Effector memory CD4-positive, alpha-beta T cell (primary cell): Measurements from ENCODE around the gene CYS1.
A peak's percentile ranks its signal among the peaks of the same experiment; 100 is the strongest.
"Not testable (repeated sequence)": the region's sequence is repeated elsewhere in the genome, so short reads cannot be mapped to it uniquely, and the experiment has no call there.

ENCODE experiments used
- DNase-seq, 3 donors: peaks; one replicate each; pipeline ENCODE4 v3.0.0-alpha.2; 2020
- H3K27ac ChIP-seq: 2 replicates; pipeline ENCODE4 v1.7.0; 2013; ENCODE audit warnings: mild to moderate bottlenecking, low read length, moderate library complexity; ENCODE audit not compliant: insufficient read depth, poor library complexity, severe bottlenecking
- H3K27me3 ChIP-seq: replicated peaks from 2 replicates; pipeline ENCODE4 v1.7.0; 2013; ENCODE audit warnings: mild to moderate bottlenecking, low read length; ENCODE audit not compliant: insufficient read depth, control insufficient read depth, poor library complexity, severe bottlenecking
- H3K36me3 ChIP-seq: 2 replicates; pipeline ENCODE4 v1.7.0; 2013; ENCODE audit warnings: mild to moderate bottlenecking, low read length, moderate library complexity; ENCODE audit not compliant: control insufficient read depth, insufficient read depth
- H3K4me1 ChIP-seq: 2 replicates; pipeline ENCODE4 v1.7.0; 2013; ENCODE audit warnings: low read length, mild to moderate bottlenecking; ENCODE audit not compliant: control insufficient read depth, insufficient read depth, poor library complexity, severe bottlenecking
- H3K4me3 ChIP-seq: 2 replicates; pipeline ENCODE4 v1.7.0; 2013; ENCODE audit warnings: low read length, low read depth, mild to moderate bottlenecking; ENCODE audit not compliant: insufficient read depth, poor library complexity, severe bottlenecking
- H3K9me3 ChIP-seq: 2 replicates; pipeline ENCODE4 v1.7.0; 2013; ENCODE audit warnings: mild to moderate bottlenecking, low read length, moderate library complexity; ENCODE audit not compliant: control insufficient read depth

Gene CYS1

DNA sequence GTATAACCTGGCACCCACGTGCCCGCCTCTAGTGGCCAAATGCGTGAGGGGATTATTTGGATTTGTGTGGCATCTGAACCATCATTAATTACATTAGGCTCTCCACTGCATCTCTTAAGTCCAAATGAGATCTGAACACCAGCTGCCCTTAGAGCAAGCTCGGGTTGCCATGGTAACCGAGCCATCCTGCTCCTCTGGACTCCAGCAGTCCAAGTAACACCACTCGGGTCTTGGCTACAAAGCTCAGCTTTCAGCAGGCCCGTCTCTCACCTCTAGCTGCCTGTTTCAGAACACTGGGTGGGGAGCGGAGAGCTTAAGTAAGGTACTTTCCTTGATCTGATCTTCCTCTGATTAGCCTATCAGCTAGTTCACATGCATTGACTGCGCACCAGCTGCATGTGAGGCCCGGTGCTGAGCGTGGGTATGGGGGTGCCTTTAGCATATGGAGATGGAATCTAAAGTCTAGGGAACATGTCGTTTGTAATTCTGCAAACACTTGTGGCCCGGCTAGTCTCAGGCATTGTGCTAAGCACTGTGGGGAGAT lies 14.1 kb upstream of the CYS1 start:
- peaks cover 26% of the 10 kb centered on the region for H3K27me3 ChIP-seq

DNA sequence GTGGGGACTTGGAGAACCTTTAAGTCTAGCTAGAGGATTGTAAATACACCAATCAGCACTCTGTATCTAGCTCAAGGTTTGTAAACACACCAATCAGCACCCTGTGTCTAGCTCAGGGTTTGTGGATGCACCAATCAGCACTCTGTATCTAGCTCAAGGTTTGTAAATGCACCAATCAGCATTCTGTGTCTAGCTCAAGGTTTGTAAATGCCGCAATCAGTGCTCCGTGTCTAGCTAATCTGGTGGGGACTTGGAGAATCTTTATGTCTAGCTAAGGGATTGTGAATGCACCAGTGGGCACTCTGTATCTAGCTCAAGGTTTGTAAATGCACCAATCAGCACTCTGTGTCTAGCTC lies 11.7 kb upstream of the CYS1 start:
- not testable (repeated sequence) for H3K27ac ChIP-seq, H3K36me3 ChIP-seq, H3K9me3 ChIP-seq, H3K4me3 ChIP-seq, DNase-seq, H3K4me1 ChIP-seq
- H3K27me3 ChIP-seq = peaks cover 26% of the 10 kb centered on the region

More for the DNA sequence above, 14.1 kb upstream of the CYS1 start:
- Histone ChIP-seq H3K36me3 (no peaks in the 10 kb centered on the region), H3K4me3 (no peak overlapping the region), H3K4me1 (peaks cover 7% of the 10 kb centered on the region), H3K27ac (no peak overlapping the region), H3K9me3 (no peaks in the 10 kb centered on the region)
- no peak for DNase-seq

DNA sequence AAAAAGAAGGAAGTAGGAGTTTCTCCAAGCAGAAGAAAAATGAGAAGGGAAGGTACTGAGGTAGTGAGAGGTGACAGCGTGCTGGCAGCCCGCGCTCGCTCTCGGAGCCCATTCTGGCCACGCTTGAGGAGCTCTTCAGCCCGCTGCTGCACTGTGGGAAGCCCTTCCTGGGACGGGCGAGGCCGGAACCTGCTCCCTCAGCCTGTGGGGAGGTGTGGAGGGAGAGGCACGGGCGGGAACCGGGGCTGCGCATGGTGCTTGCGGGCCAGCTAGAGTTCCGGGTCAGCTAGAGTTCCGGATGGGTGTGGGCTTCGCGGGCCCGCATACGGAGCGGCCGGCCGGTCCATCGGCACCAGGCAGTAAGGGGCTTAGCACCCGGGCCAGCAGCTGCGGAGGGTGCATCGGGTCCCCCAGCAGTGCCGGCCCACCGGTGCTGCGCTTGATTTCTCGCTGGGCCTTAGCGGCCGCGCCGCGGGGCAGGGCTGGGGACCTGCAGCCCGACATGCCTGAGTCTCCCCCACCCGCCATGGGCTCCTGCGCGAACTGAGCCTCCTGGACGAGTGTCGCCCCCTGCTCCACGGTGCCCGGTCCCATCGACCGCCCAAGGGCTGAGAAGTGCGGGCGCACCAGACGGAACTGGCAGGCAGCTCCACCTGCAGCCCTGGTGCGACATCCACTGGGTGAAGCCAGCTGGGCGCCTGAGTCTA lies 11.1 kb upstream of the CYS1 start:
- H3K27me3 ChIP-seq = peaks cover 26% of the 10 kb centered on the region
- no peak for DNase-seq
- no peaks in the 10 kb centered on the region for H3K36me3 ChIP-seq
- H3K27ac ChIP-seq = no peak overlapping the region
- H3K4me1 ChIP-seq = peaks cover 7% of the 10 kb centered on the region
- H3K4me3 ChIP-seq = peak overlapping the region; percentile 32
- no peaks in the 10 kb centered on the region for H3K9me3 ChIP-seq

DNA sequence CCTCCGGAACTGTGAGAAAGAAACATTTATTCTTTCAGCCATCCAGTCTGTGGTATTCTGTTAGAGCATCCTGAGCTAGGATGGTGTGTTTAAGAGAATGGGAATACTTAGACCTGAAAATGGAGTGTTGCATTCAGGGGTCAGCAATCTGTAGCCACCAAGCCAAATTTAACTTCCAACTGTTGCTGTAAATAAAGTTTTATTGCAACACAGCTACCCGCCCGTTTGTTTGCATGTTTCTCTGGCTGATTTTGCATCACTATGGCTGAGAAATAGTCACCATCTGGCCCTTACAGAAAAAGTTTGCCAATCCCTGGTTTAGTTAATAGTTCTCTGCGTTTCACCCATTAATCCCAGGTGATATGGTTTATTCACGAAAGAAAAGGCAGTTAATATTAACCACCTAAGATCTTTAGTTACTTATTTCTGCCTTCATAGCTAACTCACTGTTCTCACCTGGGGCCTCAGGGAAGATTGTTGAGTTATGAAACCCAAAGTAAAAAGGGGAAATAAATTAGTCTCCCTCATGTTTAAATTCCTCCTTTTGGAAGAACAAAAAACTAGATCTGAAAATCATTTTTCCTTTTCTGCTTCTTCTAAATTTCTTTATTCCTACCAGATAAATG lies 9.5 kb upstream of the CYS1 start:
- no peak for DNase-seq
- Histone ChIP-seq H3K4me3 (no peak overlapping the region), H3K9me3 (no peaks in the 10 kb centered on the region), H3K36me3 (no peaks in the 10 kb centered on the region), H3K4me1 (peaks cover 7% of the 10 kb centered on the region), H3K27me3 (peaks cover 26% of the 10 kb centered on the region), H3K27ac (no peak overlapping the region)

DNA sequence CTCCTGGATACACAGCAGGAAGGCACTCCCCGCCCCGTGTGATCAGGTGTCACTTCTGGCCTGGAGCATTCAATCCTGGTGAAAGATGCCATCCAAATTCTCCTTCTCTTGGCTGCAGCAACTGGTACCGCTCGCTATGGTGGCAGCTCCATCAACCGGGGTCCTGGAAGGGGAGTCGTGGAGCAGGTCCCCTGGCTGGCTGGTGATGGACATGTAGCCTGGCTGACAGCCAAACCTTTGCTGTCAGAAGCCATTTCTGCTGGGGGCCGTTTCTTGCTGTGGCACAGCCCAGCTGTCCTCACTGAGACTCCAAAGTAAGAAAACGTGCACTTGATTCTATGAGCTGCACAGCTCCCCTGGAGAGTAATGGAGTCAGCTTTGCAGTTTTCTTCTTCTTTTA lies 7.1 kb upstream of the CYS1 start:
- no peaks in the 10 kb centered on the region for H3K36me3 ChIP-seq
- H3K27ac ChIP-seq = no peak overlapping the region
- H3K9me3 ChIP-seq = no peaks in the 10 kb centered on the region
- peaks cover 7% of the 10 kb centered on the region for H3K4me1 ChIP-seq
- H3K4me3 ChIP-seq = no peak overlapping the region
- no peak for DNase-seq
- H3K27me3 ChIP-seq = peaks cover 35% of the 10 kb centered on the region

DNA sequence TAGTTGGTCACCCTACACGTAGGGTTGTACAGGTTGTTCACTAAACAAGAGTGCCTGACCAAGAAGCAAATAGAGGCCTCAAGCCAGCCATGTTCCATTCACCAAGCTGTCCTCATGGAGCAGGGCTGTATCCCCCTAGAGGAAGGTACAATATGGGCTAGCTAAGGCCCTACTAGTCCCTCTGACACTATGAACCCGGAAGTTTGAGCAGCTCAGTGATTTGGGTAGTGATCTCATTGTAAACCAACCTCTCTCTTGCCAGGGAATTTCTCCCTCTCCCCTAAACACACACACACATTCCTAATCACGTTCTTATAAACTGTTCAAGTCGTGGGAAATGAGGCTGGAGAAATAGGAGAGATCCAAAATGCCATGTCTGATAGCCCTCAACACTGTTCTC lies 6.7 kb upstream of the CYS1 start:
- H3K36me3 ChIP-seq = no peaks in the 10 kb centered on the region
- peaks cover 39% of the 10 kb centered on the region for H3K27me3 ChIP-seq
- no peak for DNase-seq
- no peak overlapping the region for H3K27ac ChIP-seq
- H3K9me3 ChIP-seq = no peaks in the 10 kb centered on the region
- no peak overlapping the region for H3K4me3 ChIP-seq
- H3K4me1 ChIP-seq = peaks cover 7% of the 10 kb centered on the region

DNA sequence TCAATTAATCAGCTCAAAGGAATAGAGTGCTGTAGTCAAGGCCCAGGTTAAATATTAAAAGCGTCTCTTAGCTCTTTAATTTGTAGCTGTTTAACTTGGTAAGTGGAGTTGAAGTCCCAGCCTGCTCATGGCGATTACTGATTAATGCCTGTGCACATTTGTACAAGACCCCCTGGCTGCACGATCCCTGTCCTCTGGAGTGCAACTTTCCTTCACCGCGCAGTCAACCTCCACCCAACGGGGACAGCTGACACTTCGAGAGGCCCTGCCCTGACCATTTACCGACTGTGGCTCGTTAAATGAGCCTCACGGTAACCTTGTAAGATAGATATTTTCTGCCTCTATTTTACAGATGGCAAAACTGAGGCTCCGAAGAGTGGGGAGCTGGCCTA lies 5.5 kb upstream of the CYS1 start:
- peaks cover 40% of the 10 kb centered on the region for H3K27me3 ChIP-seq
- no peak for DNase-seq

DNA sequence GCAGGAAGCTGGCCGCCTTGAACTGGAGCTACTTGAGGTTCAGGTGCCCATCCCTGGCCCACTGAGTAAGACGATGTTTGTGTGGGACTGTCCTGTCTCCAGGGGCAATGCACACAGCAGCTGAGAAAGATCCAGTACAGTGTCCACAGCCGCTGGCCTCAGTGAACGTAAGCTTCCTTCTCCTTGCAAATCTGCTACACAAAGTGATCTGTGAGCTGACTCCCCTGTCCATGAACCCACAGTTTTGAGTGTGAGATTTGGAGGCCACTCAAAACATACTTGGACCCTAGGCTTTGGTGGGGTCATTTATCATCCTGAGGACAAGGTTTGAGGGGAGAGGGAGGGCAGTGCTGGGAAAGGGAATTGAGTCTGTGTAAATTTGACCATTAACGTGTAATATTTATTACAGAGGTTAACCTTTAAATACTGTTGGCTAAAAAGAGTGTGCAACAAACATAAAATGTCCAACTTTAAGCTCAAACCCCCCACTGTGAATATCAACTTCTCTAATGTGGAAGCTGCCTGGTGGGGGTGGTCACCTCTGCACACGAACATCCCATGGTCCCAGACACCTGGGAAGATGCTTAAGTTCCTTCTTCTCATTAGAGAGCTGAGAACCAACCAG lies 4.9 kb upstream of the CYS1 start:
- Histone ChIP-seq H3K27ac (no peak overlapping the region), H3K4me3 (no peak overlapping the region), H3K36me3 (no peaks in the 10 kb centered on the region), H3K4me1 (peaks cover 14% of the 10 kb centered on the region), H3K27me3 (peaks cover 41% of the 10 kb centered on the region), H3K9me3 (no peaks in the 10 kb centered on the region)
- no peak for DNase-seq

More for the DNA sequence above, 5.5 kb upstream of the CYS1 start:
- Histone ChIP-seq H3K9me3 (no peaks in the 10 kb centered on the region), H3K36me3 (no peaks in the 10 kb centered on the region), H3K4me1 (peaks cover 10% of the 10 kb centered on the region), H3K27ac (no peak overlapping the region), H3K4me3 (no peak overlapping the region)

DNA sequence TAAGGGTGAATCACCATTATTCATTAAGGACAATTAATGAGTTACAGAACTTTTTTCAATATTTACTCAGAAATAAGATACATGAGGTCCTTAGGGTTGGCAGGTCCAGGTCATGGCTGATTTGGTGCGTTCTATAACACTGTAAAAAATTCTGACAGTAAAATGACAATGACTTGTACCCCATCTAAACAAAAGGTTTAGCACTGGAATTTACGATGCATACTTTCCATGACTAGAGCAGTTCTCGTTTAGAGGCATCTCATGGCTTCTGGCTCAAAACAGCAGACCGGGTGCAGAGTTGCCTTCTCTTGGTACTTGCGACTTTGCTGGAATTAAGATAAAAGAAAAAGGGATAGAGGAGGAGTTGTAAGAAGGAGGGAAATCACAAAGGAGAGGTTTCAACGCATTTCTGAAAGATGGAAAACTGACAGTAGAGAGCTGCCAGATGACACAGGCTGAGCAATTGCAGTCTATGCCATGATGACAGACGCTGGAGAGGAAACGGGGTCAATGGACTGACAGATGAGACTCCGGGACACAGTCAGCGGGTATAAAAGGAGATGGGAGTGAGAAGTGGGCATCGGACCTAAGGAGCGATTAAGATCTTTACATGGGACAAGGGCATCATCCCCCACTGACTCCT lies 4.1 kb upstream of the CYS1 start:
- DNase-seq = no peak
- peaks cover 37% of the 10 kb centered on the region for H3K27me3 ChIP-seq
- no peaks in the 10 kb centered on the region for H3K9me3 ChIP-seq
- H3K4me1 ChIP-seq = peaks cover 17% of the 10 kb centered on the region
- no peaks in the 10 kb centered on the region for H3K36me3 ChIP-seq
- no peak overlapping the region for H3K4me3 ChIP-seq
- no peak overlapping the region for H3K27ac ChIP-seq
